Measurements from ENCODE around the gene EVI5.
"Not testable (repeated sequence)": the region's sequence is repeated elsewhere in the genome, so short reads cannot be mapped to it uniquely, and the experiment has no call there.

The EVI5 gene

GRCh38 chr1:92721886-92722285 lies 63.0 kb downstream of the EVI5 start:
- H3K36me3 ChIP-seq (ENCODE audit: control insufficient read depth, insufficient read depth, low read length) = no peaks in the 10 kb centered on the region
- TF ChIP-seq, protein P1, sequence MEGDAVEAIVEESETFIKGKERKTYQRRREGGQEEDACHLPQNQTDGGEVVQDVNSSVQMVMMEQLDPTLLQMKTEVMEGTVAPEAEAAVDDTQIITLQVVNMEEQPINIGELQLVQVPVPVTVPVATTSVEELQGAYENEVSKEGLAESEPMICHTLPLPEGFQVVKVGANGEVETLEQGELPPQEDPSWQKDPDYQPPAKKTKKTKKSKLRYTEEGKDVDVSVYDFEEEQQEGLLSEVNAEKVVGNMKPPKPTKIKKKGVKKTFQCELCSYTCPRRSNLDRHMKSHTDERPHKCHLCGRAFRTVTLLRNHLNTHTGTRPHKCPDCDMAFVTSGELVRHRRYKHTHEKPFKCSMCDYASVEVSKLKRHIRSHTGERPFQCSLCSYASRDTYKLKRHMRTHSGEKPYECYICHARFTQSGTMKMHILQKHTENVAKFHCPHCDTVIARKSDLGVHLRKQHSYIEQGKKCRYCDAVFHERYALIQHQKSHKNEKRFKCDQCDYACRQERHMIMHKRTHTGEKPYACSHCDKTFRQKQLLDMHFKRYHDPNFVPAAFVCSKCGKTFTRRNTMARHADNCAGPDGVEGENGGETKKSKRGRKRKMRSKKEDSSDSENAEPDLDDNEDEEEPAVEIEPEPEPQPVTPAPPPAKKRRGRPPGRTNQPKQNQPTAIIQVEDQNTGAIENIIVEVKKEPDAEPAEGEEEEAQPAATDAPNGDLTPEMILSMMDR (IDR thresholded peaks at IDR 0.05) = no peak
- no peak overlapping the region for H2AFZ ChIP-seq
- H3K4me3 ChIP-seq (ENCODE audit: low read depth, low read length) = no peak overlapping the region
- H3K4me1 ChIP-seq = no peaks in the 10 kb centered on the region
- no peaks in the 10 kb centered on the region for H3K9me3 ChIP-seq (ENCODE audit: control insufficient read depth, low read length)
- H3K27ac ChIP-seq = no peak overlapping the region
- H3K4me2 ChIP-seq (ENCODE audit: low read length) = no peak overlapping the region
- H3K79me2 ChIP-seq = peaks cover 4% of the 10 kb centered on the region
- H3K9ac ChIP-seq = no peak overlapping the region
- H3K27me3 ChIP-seq (ENCODE audit: control insufficient read depth, insufficient read depth, low read length) = no peaks in the 10 kb centered on the region

- H3K9ac ChIP-seq; H3K4me2 ChIP-seq (ENCODE audit: low read length); H3K79me2 ChIP-seq: not testable (repeated sequence)
Measured at GRCh38 chr1:92721157-92721556, 63.8 kb downstream of the EVI5 start.

DNA sequence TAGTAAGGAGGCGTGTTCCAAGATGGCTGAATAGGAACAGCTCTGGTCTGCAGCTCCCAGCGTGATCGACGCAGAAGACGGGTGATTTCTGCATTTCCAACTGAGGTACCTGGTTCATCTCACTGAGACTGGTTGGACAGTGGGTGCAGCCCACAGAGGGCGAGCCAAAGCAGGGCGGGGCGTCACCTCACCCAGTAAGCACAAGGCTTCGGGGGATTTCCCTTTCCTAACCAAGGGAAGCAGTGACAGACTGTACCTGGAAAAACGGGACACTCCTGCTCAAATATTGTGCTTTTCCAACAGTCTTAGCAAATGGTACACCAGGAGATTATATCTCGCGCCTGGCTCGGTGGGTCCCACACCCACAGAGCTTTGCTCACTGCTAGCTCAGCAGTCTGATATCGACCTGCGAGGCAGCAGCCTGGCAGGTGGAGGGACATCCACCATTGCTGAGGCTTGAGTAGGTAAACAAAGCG lies 69.4 kb downstream of the EVI5 start:
- not testable (repeated sequence) for H3K36me3 ChIP-seq (ENCODE audit: control insufficient read depth, insufficient read depth, low read length)

More at GRCh38 chr1:92721157-92721556, 63.8 kb downstream of the EVI5 start:
- not testable (repeated sequence) for H3K27me3 ChIP-seq (ENCODE audit: control insufficient read depth, insufficient read depth, low read length); H3K4me1 ChIP-seq; H3K9me3 ChIP-seq (ENCODE audit: control insufficient read depth, low read length); H3K27ac ChIP-seq; H2AFZ ChIP-seq; H3K4me3 ChIP-seq (ENCODE audit: low read depth, low read length); H3K36me3 ChIP-seq (ENCODE audit: control insufficient read depth, insufficient read depth, low read length)

DNA sequence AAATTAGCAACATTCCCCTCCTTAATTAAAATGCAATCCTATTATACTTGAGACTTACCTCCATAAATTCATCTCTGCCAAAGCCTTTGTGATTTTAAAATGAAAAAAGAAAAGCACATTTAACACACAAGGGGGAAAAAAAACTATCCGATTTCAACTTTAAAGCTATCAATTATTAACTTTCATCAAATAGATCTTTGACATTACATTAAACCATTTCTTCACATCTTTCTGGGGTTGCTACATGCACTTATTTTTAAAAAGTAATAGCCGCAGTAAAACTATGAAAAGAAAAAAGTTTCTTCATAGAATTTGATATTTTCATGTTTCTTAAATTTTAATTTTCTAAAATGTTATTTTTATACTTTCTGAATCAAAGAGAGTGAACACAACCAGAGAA lies 71.0 kb downstream of the EVI5 start:
- Histone ChIP-seq H3K9ac (no peak overlapping the region), H3K4me2 (ENCODE audit: low read length) (no peak overlapping the region)

More for the DNA sequence above, 69.4 kb downstream of the EVI5 start:
- not testable (repeated sequence) for H3K4me3 ChIP-seq (ENCODE audit: low read depth, low read length); H3K27me3 ChIP-seq (ENCODE audit: control insufficient read depth, insufficient read depth, low read length); H3K4me2 ChIP-seq (ENCODE audit: low read length); H3K27ac ChIP-seq; H3K9ac ChIP-seq; H3K9me3 ChIP-seq (ENCODE audit: control insufficient read depth, low read length); H3K79me2 ChIP-seq; H2AFZ ChIP-seq; H3K4me1 ChIP-seq

DNA sequence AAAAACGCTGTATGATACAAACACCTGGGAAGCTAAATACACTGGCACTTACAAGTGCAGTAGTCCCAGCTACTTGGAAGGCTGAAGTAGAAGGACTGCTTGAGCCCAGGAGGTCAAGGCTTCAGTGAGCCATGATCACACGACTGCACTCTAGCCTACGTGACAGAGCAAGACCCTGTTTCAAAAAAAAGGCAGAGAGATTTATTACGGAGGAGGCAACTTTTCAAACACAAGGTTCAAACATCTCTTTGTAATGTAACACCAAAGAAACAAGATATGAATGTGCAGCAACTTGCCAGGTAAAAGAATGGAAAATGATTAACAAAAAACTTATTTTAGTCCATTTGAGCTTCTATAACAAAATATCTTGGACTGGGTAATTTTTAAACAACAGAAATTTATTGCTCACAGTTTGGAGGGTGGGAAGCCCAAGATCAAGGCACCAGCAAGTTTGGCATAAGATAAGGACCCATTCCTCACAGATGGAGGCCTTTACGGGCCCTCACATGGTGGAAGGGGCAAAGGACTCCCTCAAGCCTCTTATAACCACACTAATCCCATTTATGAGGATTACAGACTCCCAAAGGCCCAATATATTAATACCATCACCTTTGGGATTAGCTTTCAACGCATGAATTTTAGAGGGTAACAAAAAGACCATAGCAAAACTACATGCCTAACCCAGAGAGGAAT lies 73.3 kb downstream of the EVI5 start:
- Histone ChIP-seq H3K4me1 (no peaks in the 10 kb centered on the region), H3K9me3 (ENCODE audit: control insufficient read depth, low read length) (no peaks in the 10 kb centered on the region), H3K27ac (no peak overlapping the region)

More for the DNA sequence above, 71.0 kb downstream of the EVI5 start:
- no peaks in the 10 kb centered on the region for H3K79me2 ChIP-seq
- H3K27ac ChIP-seq = no peak overlapping the region
- H3K36me3 ChIP-seq (ENCODE audit: control insufficient read depth, insufficient read depth, low read length) = no peaks in the 10 kb centered on the region
- H3K27me3 ChIP-seq (ENCODE audit: control insufficient read depth, insufficient read depth, low read length) = no peaks in the 10 kb centered on the region
- no peak overlapping the region for H2AFZ ChIP-seq
- H3K9me3 ChIP-seq (ENCODE audit: control insufficient read depth, low read length) = no peaks in the 10 kb centered on the region
- H3K4me3 ChIP-seq (ENCODE audit: low read depth, low read length) = no peak overlapping the region
- no peaks in the 10 kb centered on the region for H3K4me1 ChIP-seq
- TF ChIP-seq, protein P1 (IDR thresholded peaks at IDR 0.05) = no peak

More for the DNA sequence above, 73.3 kb downstream of the EVI5 start:
- Histone ChIP-seq H3K27me3 (ENCODE audit: control insufficient read depth, insufficient read depth, low read length) (no peaks in the 10 kb centered on the region), H2AFZ (no peak overlapping the region), H3K36me3 (ENCODE audit: control insufficient read depth, insufficient read depth, low read length) (no peaks in the 10 kb centered on the region), H3K4me3 (ENCODE audit: low read depth, low read length) (no peak overlapping the region), H3K9ac (no peak overlapping the region), H3K4me2 (ENCODE audit: low read length) (no peak overlapping the region), H3K79me2 (no peaks in the 10 kb centered on the region)
- TF ChIP-seq, protein P1 (IDR thresholded peaks at IDR 0.05) = no peak
